HFFc6 (cell line): Measurements from ENCODE around the gene MYO18A. TPM values are rescaled to one million over a fixed set of nuclear protein-coding genes. Genes with fewer than 3 reads are reported as not detected.

Experiments
- DNase-seq: peaks from one replicate; pipeline ENCODE4 v3.0.0-alpha.2; 2018
- H3K27ac Mint-ChIP-seq: 2 replicates; pipeline ENCODE4 v1.8.0; 2020; ENCODE audit warnings: mild to moderate bottlenecking, mixed read lengths
- H3K27me3 Mint-ChIP-seq: 2 replicates; pipeline ENCODE4 v1.8.0; 2021; ENCODE audit warnings: mild to moderate bottlenecking, moderate library complexity, mixed read lengths; ENCODE audit not compliant: insufficient read depth
- H3K36me3 Mint-ChIP-seq: 2 replicates; pipeline ENCODE4 v1.8.0; 2021; ENCODE audit warnings: low read depth, mixed read lengths
- H3K4me1 Mint-ChIP-seq: 2 replicates; pipeline ENCODE4 v1.8.0; 2020; ENCODE audit warnings: low read depth, mixed read lengths
- H3K4me3 Mint-ChIP-seq: 2 replicates; pipeline ENCODE4 v1.8.0; 2020; ENCODE audit warnings: mild to moderate bottlenecking, moderate library complexity, mixed read lengths
- H3K9me3 Mint-ChIP-seq: 2 replicates; pipeline ENCODE4 v1.8.0; 2020; ENCODE audit warnings: mild to moderate bottlenecking, mixed read lengths
- total RNA-seq, 6 experiments: library from RNA; stranded (reverse); fragmentation: NEBNext Ultra II Directional; extraction: Animal tissue kit (Norgen Biotek cat#: 25700); gene quantifications; 2 replicates in 1 of 6; 3 replicates in 5 of 6; pipeline ENCODE4 v1.2.3, GENCODE V29; 2021
- TF ChIP-seq, protein P1 (sequence below): fragments of 200-600 bp; sonication (generic); IDR thresholded peaks from 2 replicates; pipeline ENCODE4 v1.5.0; 2021; ENCODE audit warnings: antibody characterized with exemption, mild to moderate bottlenecking

The MYO18A gene
- total RNA-seq, 6 experiments from 2014 or later = 39.2 to 57.7 (median 42.9) TPM

- Mint-ChIP-seq H3K27me3 (peaks cover 2% of the 10 kb centered on the region; the same call in 1 of the 2 replicates), H3K4me3 (peak overlapping the region; percentile 87; the same call in 1 of the 2 replicates), H3K4me1 (peaks cover 91% of the 10 kb centered on the region), H3K9me3 (no peaks in the 10 kb centered on the region), H3K27ac (peak overlapping the region; percentile 95; the same call in 1 of the 2 replicates), H3K36me3 (no peaks in the 10 kb centered on the region)
- TF ChIP-seq, protein P1, sequence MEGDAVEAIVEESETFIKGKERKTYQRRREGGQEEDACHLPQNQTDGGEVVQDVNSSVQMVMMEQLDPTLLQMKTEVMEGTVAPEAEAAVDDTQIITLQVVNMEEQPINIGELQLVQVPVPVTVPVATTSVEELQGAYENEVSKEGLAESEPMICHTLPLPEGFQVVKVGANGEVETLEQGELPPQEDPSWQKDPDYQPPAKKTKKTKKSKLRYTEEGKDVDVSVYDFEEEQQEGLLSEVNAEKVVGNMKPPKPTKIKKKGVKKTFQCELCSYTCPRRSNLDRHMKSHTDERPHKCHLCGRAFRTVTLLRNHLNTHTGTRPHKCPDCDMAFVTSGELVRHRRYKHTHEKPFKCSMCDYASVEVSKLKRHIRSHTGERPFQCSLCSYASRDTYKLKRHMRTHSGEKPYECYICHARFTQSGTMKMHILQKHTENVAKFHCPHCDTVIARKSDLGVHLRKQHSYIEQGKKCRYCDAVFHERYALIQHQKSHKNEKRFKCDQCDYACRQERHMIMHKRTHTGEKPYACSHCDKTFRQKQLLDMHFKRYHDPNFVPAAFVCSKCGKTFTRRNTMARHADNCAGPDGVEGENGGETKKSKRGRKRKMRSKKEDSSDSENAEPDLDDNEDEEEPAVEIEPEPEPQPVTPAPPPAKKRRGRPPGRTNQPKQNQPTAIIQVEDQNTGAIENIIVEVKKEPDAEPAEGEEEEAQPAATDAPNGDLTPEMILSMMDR = no peak
- no peak for DNase-seq
Observed at GRCh38 chr17:29141514-29141876, 38.7 kb downstream of the MYO18A start.

DNA sequence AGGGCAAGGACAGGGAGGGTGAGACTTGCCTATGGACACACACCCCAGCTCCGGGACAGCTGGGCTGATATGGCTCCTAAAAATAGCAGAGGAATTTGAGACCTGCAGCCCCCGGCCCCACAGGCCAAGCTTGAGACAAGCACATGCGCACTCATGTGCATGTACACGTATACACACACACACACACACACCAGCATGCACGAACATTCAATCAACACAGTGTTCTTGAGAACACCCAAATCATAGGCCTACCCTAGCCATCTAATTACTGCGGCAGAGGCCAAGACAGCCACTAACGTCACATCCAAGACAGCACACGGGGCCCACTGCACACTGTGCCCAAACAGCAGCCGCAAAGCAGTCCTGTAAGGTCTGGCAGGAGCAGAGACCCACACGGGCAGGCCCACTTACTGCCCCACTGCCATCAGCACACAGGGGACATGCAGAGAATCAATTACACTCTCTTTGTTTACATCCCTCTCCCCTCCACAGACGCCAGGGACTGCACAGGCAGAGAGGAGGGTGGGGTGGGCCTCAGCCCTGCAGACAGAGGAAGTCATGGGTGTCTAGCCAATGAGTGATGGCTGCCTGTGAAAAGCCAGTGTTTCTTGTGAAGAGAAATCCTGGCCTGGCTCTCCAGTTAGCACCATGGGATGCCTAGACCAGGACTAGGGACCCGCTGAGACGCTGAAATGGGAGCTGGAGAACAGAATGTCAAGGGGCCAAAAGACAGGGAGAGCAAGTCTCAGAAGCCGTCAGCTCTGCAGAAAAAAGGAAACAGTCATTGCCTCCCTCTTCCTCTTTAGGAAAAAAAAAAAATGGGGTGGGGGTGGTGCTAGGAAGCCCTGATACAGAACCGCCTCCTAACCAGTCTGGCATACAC lies 39.3 kb downstream of the MYO18A start:
- Mint-ChIP-seq H3K27me3 (peaks cover 2% of the 10 kb centered on the region; the same call in 1 of the 2 replicates), H3K9me3 (no peaks in the 10 kb centered on the region), H3K4me1 (peaks cover 92% of the 10 kb centered on the region), H3K27ac (peak overlapping the region; percentile 95), H3K4me3 (peak overlapping the region; percentile 87), H3K36me3 (no peaks in the 10 kb centered on the region)
- DNase-seq = no peak
- TF ChIP-seq, protein P1 = no peak

DNA sequence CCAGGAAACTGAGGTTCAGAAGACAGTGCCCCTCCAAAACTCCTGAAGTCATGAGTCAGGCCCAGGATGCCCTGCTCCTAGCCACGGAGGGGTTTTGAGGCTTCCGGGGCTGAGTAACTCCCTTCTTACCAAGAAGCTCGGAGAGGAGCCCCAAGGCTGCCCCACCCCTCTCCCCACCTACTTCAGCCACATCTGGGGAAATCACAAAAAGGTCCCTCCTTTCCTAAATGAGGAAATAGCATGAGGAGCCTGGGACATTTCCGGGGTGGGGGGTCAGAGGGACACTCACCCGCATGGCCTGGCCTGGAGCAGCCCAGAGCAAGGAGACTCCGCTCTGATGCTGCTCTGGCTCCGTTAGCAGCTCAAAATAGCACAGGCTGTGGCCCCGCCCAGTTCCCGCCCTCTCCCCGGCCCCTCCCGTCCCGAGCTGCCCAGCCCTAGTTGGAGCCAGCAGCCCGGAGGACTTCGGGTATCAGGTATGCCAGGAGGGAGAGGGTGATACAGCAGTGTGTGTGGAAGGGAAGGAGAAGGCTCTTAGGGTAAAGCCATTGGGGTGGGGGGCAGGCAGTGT lies 40.1 kb downstream of the MYO18A start:
- TF ChIP-seq, protein P1 = no peak
- no peaks in the 10 kb centered on the region for H3K9me3 Mint-ChIP-seq
- peaks cover 2% of the 10 kb centered on the region; the same call in 1 of the 2 replicates for H3K27me3 Mint-ChIP-seq
- DNase-seq = peak; percentile 68
- H3K36me3 Mint-ChIP-seq = no peaks in the 10 kb centered on the region
- peak overlapping the region; percentile 95 for H3K27ac Mint-ChIP-seq
- H3K4me1 Mint-ChIP-seq = peaks cover 92% of the 10 kb centered on the region
- H3K4me3 Mint-ChIP-seq = peak overlapping the region; percentile 87

GRCh38 chr17:29138971-29139691 lies 41.1 kb downstream of the MYO18A start:
- peak overlapping the region; percentile 95 for H3K27ac Mint-ChIP-seq
- peak overlapping the region; percentile 87 for H3K4me3 Mint-ChIP-seq

More at GRCh38 chr17:29138971-29139691, 41.1 kb downstream of the MYO18A start:
- TF ChIP-seq, protein P1 = no peak
- Mint-ChIP-seq H3K36me3 (no peaks in the 10 kb centered on the region), H3K9me3 (no peaks in the 10 kb centered on the region), H3K4me1 (peaks cover 87% of the 10 kb centered on the region), H3K27me3 (peaks cover 2% of the 10 kb centered on the region; the same call in 1 of the 2 replicates)
- DNase-seq = no peak
